H1 (cell line): ENCODE data around the gene MYL3. TPM values are rescaled to one million over a fixed set of nuclear protein-coding genes. Genes with fewer than 3 reads are reported as not detected.

Source experiments
- EZH2 ChIP-seq: fragments of 200-600 bp; sonication (generic); IDR thresholded peaks from 2 replicates; pipeline ENCODE4 v1.7.1; 2012; ENCODE audit warnings: low read depth, mild to moderate bottlenecking, moderate library complexity, low read length, inconsistent platforms; ENCODE audit not compliant: severe bottlenecking
- SIN3A ChIP-seq, 2 experiments: IDR thresholded peaks in 1 of 2; conservative IDR thresholded peaks in 1 of 2; 2 replicates each; pipeline ENCODE4 v1.6.1; 2011 to 2012; ENCODE audit warnings: low read length in 2 of 2, improper control_type of control experiment in 1 of 2, low read depth in 1 of 2, mild to moderate bottlenecking in 1 of 2
- TAF7 ChIP-seq: optimal IDR thresholded peaks from 2 replicates; pipeline ENCODE3; 2011; ENCODE audit warnings: low read depth, mild to moderate bottlenecking, inconsistent platforms, low read length, moderate library complexity, borderline replicate concordance
- TEAD4 ChIP-seq: IDR thresholded peaks from 2 replicates; pipeline ENCODE4 v1.6.1; 2012; ENCODE audit warnings: low read depth, low read length, inconsistent platforms, mixed read lengths
- polyA plus RNA-seq, 7 experiments: library from polyadenylated mRNA; depleted of rRNA in 3 of 7; stranded (reverse) in 5 of 7; unstranded in 2 of 7; fragments of >200 nt in 5 of 7; fragments of 200-250 nt in 2 of 7; gene quantifications; 1 replicate in 5 of 7; 2 replicates in 1 of 7; 4 replicates in 1 of 7; pipeline versions ENCODE4 v1.2.1 to v1.2.3, GENCODE V29; 2011 to 2013; ENCODE audit warnings: missing spikeins in 2 of 7, mixed read lengths in 2 of 7
- total RNA-seq: library from RNA; stranded (reverse); fragmentation: NEBNext Ultra II Directional; extraction: Animal tissue kit (Norgen Biotek cat#: 25700); gene quantifications from 2 replicates; pipeline ENCODE4 v1.2.1, GENCODE V29; 2021

MYL3 gene
- total and polyA plus RNA-seq, 2 of the 8 experiments (the other 6 are each of a cell fraction or from before 2014, with no cell fraction given) = 0.06 TPM; not detected in 1

DNA sequence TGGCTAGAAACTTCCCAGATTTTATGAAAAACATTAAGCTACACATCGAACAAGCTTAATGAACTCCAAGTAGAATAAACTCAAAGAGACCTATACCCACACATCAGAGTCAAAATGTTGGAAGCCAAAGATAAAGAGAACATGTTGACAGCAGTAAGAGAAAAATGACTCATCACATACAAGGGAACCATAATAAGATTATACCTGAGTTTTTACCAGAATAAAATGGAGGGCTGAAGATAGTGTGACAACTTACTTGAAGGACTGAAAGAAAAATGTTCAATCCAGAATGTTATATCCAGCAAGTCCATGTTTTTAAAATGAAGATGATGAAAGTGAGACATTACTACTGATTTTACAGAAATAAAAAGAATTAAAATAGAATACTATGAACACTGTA, 22.8 kb downstream of the MYL3 start (continued):
- TF ChIP-seq SIN3A (conservative IDR thresholded peaks at IDR 0.05 in 1 of 2, IDR thresholded peaks at IDR 0.05 in 1 of 2; ENCODE audit: low read depth in 1 of 2, low read length in 2 of 2) = no peak
- no peak for TF ChIP-seq TAF7
- TF ChIP-seq EZH2 = no peak
- no peak for TF ChIP-seq TEAD4
